Keratinocyte (primary cell): ENCODE results near the gene PCDHA4. TPM values are rescaled to one million over a fixed set of nuclear protein-coding genes. Genes with fewer than 3 reads are reported as not detected.
A peak's percentile ranks its signal among the peaks of the same experiment; 100 is the strongest.
"Not testable (repeated sequence)": the region's sequence is repeated elsewhere in the genome, so short reads cannot be mapped to it uniquely, and the experiment has no call there.

Experiments used
- DNase-seq: peaks from one replicate; pipeline ENCODE4 v3.0.0-alpha.2; 2011; ENCODE audit warnings: low read depth, missing footprints, low spot score
- FAIRE-seq: peaks from 2 replicates; lab custom pipeline; 2011; peaks lifted over from hg19 to GRCh38; lab: Jason Lieb, UNC
- H2AFZ ChIP-seq: 2 replicates; pipeline ENCODE4 v1.6.0; 2012; ENCODE audit warnings: low read length, control low read depth, inconsistent platforms; ENCODE audit not compliant: control insufficient read depth
- H3K27ac ChIP-seq: 2 replicates; pipeline ENCODE4 v1.5.1; 2011; ENCODE audit warnings: low read length; ENCODE audit not compliant: control insufficient read depth, insufficient read depth
- H3K27me3 ChIP-seq: 3 replicates; pipeline ENCODE4 v1.6.0; 2011; ENCODE audit warnings: low read length; ENCODE audit not compliant: control insufficient read depth, insufficient read depth; ENCODE audit errors: extremely low read depth
- H3K36me3 ChIP-seq, 2 experiments: 2 replicates in 1 of 2; 3 replicates in 1 of 2; pipeline ENCODE4 v1.5.1; 2011; ENCODE audit warnings: low read length in 2 of 2, mild to moderate bottlenecking in 1 of 2; ENCODE audit not compliant: control insufficient read depth in 2 of 2, insufficient read depth in 2 of 2; ENCODE audit errors: extremely low read depth in 1 of 2
- H3K4me1 ChIP-seq: 3 replicates; pipeline ENCODE4 v1.5.1; 2011; ENCODE audit warnings: low read length; ENCODE audit not compliant: control insufficient read depth, insufficient read depth; ENCODE audit errors: extremely low read depth
- H3K4me2 ChIP-seq: 3 replicates; pipeline ENCODE4 v1.6.0; 2011; ENCODE audit warnings: low read depth, low read length; ENCODE audit not compliant: control insufficient read depth, insufficient read depth; ENCODE audit errors: extremely low read depth
- H3K4me3 ChIP-seq, 3 experiments: fragments of 200-600 bp in 1 of 3; sonication (generic) in 1 of 3; 2 replicates in 2 of 3; 3 replicates in 1 of 3; pipeline ENCODE4 v1.5.1; 2011 to 2016; ENCODE audit warnings: low read length in 3 of 3, mild to moderate bottlenecking in 3 of 3, control low read depth in 2 of 3, inconsistent platforms in 1 of 3, low read depth in 1 of 3, mixed read lengths in 1 of 3, mixed run types in 1 of 3, moderate library complexity in 1 of 3; ENCODE audit not compliant: control insufficient read depth in 2 of 3, insufficient read depth in 2 of 3; ENCODE audit errors: extremely low read depth in 1 of 3
- H3K79me2 ChIP-seq: 2 replicates; pipeline ENCODE4 v1.6.0; 2012; ENCODE audit warnings: low read length; ENCODE audit not compliant: control insufficient read depth, insufficient read depth
- H3K9ac ChIP-seq: 3 replicates; pipeline ENCODE4 v1.6.0; 2011; ENCODE audit warnings: low read length; ENCODE audit not compliant: control insufficient read depth, insufficient read depth; ENCODE audit errors: extremely low read depth
- H3K9me1 ChIP-seq: 3 replicates; pipeline ENCODE4 v1.6.0; 2011; ENCODE audit warnings: low read length; ENCODE audit not compliant: control insufficient read depth, insufficient read depth; ENCODE audit errors: extremely low read depth
- H3K9me3 ChIP-seq: 2 replicates; pipeline ENCODE4 v1.5.1; 2012; ENCODE audit warnings: low read depth, low read length; ENCODE audit not compliant: control insufficient read depth
- H4K20me1 ChIP-seq: 3 replicates; pipeline ENCODE4 v1.6.0; 2011; ENCODE audit warnings: low read length; ENCODE audit not compliant: control insufficient read depth, insufficient read depth; ENCODE audit errors: extremely low read depth
- CTCF ChIP-seq, 3 experiments: IDR thresholded peaks in 1 of 3; conservative IDR thresholded peaks in 1 of 3; optimal IDR thresholded peaks in 1 of 3; 2 replicates in 2 of 3; 3 replicates in 1 of 3; pipeline versions ENCODE3 to v1.5.1; 2011; ENCODE audit warnings: low read length in 3 of 3, mild to moderate bottlenecking in 3 of 3, moderate library complexity in 2 of 3, control low read depth in 1 of 3, inconsistent platforms in 1 of 3; ENCODE audit not compliant: insufficient read depth in 2 of 3; ENCODE audit errors: extremely low read depth in 1 of 3
- EZH2 ChIP-seq: IDR thresholded peaks from one replicate; pipeline ENCODE4 v1.6.1; 2012; ENCODE audit warnings: inconsistent platforms, mild to moderate bottlenecking, low read length, moderate library complexity
- dilution Hi-C: fragments of 300-500 bp; cut with MboI; formaldehyde crosslinking; loops from one replicate; pipeline ENCODE4 v1.7.0; 2020; ENCODE audit warnings: low sequenced_read_pairs; ENCODE audit not compliant: extremely low pct_ligation_motif_present
- polyA plus RNA-seq, 5 experiments: library from polyadenylated mRNA; depleted of rRNA in 3 of 5; stranded (reverse) in 3 of 5; stranded (forward) in 1 of 5; unstranded in 1 of 5; fragments of >200 nt; gene quantifications; 1 replicate in 1 of 5; 2 replicates in 3 of 5; 3 replicates in 1 of 5; pipeline versions ENCODE4 v1.2.1 to v1.2.3, GENCODE V29; 2011 to 2012; ENCODE audit warnings: missing spikeins in 2 of 5, low read depth in 1 of 5, low replicate concordance in 1 of 5

Gene PCDHA4
- polyA plus RNA-seq, 1 donor (not counting 4 experiments of a cell fraction or from before 2014, with no cell fraction given): 0.01 TPM

GRCh38 chr5:140800816-140801493 lies 5.9 kb upstream of the PCDHA4 start, which contains the start of gene PCDHA3:
TSS of gene PCDHA3 (plus strand) at chr5:140801057.
- H3K27ac ChIP-seq: no peak within 1 kb of the TSS
- peaks cover 15% of the 10 kb centered on the region for H3K9me3 ChIP-seq
- no peak for FAIRE-seq
- no peaks in the 10 kb centered on the region for H3K27me3 ChIP-seq
- no peak for DNase-seq
- H3K4me3 ChIP-seq: no peak within 1 kb of the TSS
- no peaks in the 10 kb centered on the region for H4K20me1 ChIP-seq
- H3K36me3 ChIP-seq: no peaks in the 10 kb centered on the region
- no peaks in the 10 kb centered on the region for H3K9me1 ChIP-seq
- H3K4me2 ChIP-seq: no peak within 1 kb of the TSS
- no peaks in the 10 kb centered on the region for H3K4me1 ChIP-seq
- H3K9ac ChIP-seq: no peak within 1 kb of the TSS
- H2AFZ ChIP-seq: no peak within 1 kb of the TSS
- TF ChIP-seq EZH2 (no peak), CTCF (optimal IDR thresholded peaks at IDR 0.05 in 1 of 3, IDR thresholded peaks at IDR 0.05 in 1 of 3, conservative IDR thresholded peaks at IDR 0.05 in 1 of 3; ENCODE audit: extremely low read depth in 1 of 3, insufficient read depth in 2 of 3, low read length in 3 of 3) (peak in 1 of 3 experiments; percentile 7)
- no peaks in the 10 kb centered on the region for H3K79me2 ChIP-seq
- dilution Hi-C loops: no loop called here

- Histone ChIP-seq H3K4me2 (no peak overlapping the region), H3K36me3 (no peaks in the 10 kb centered on the region), H3K27me3 (no peaks in the 10 kb centered on the region), H3K4me1 (no peaks in the 10 kb centered on the region), H3K4me3 (no peak overlapping the region), H2AFZ (no peak overlapping the region), H3K27ac (no peak overlapping the region), H4K20me1 (no peaks in the 10 kb centered on the region), H3K79me2 (no peaks in the 10 kb centered on the region), H3K9me3 (peaks cover 12% of the 10 kb centered on the region), H3K9ac (no peak overlapping the region), H3K9me1 (no peaks in the 10 kb centered on the region)
- FAIRE-seq (no peak), DNase-seq (no peak)
- dilution Hi-C loops: no loop called here
- TF ChIP-seq EZH2 (no peak), CTCF (optimal IDR thresholded peaks at IDR 0.05 in 1 of 3, IDR thresholded peaks at IDR 0.05 in 1 of 3, conservative IDR thresholded peaks at IDR 0.05 in 1 of 3; ENCODE audit: extremely low read depth in 1 of 3, insufficient read depth in 2 of 3, low read length in 3 of 3) (no peak)
Measured at GRCh38 chr5:140801494-140801841, 5.4 kb upstream of the PCDHA4 start.

GRCh38 chr5:140802381-140802780 lies 4.5 kb upstream of the PCDHA4 start:
- H3K4me1 ChIP-seq, H2AFZ ChIP-seq, DNase-seq, H3K27ac ChIP-seq, H3K79me2 ChIP-seq, H3K9ac ChIP-seq, H3K4me2 ChIP-seq, H3K9me1 ChIP-seq, H3K4me3 ChIP-seq, dilution Hi-C loops, FAIRE-seq, H3K36me3 ChIP-seq, H4K20me1 ChIP-seq, H3K9me3 ChIP-seq, H3K27me3 ChIP-seq: not testable (repeated sequence)
